Right ventricle myocardium inferior (tissue), 1 donor: ENCODE results near the gene ADAMTS6. TPM values are rescaled to one million over a fixed set of nuclear protein-coding genes. Genes with fewer than 3 reads are reported as not detected.

Experiments
- ATAC-seq: fragments of 200-7000 bp; cut with Tn5 transposase; one replicate; pipeline ENCODE4 v1.9.1; 2020; ENCODE audit warnings: mild to moderate bottlenecking, moderate library complexity
- DNase-seq: peaks from one replicate; pipeline ENCODE4 v3.0.0; 2021; ENCODE audit errors: missing footprints
- intact Hi-C: fragments of 100-400 bp; cut with DNase I; formaldehyde crosslinking; loops from one replicate; pipeline ENCODE4 v1.11.0; 2022
- total RNA-seq: library from RNA; stranded (reverse); fragmentation: NEBNext Ultra II Directional; extraction: Animal tissue kit (Norgen Biotek cat#: 25700); gene quantifications from one replicate; pipeline ENCODE4 v1.2.1, GENCODE V29; 2021
- donor health status: DM: no; HTN: yes; CAD: no; lungs with severe emphysema.

The ADAMTS6 gene
- total RNA-seq, 1 donor from 2014 or later, result 0.73 TPM

GRCh38 chr5:65247594-65247993 is 234.1 kb downstream of the ADAMTS6 start:
- intact Hi-C loops, result no loop called here
- DNase-seq (no peak), ATAC-seq (no peak)

DNA sequence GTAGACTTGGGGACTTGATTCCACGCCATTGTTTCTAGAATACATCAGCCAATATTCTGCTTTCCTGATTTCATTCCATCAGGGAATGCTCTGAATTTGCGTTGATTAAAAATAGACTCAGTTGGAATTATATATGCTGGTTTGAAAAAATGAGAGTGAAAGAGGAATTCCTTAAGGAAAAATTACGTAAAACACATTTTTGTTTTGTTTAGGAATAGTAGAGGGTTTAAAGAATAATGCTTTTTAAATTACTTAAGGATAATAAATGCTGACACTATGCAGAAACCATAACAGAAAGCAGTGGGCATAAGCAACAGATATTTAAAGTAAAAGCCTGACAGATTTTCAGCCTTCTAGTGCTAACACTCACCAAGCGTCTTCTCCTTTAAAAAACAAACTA is 235.0 kb downstream of the ADAMTS6 start:
- intact Hi-C loops, result no loop called here
- no peak for ATAC-seq

GRCh38 chr5:65244031-65244430 is 237.7 kb downstream of the ADAMTS6 start:
- DNase-seq (no peak), ATAC-seq (no peak)
- intact Hi-C loops, result no loop called here

More for the DNA sequence above, 235.0 kb downstream of the ADAMTS6 start:
- no peak for DNase-seq

- intact Hi-C loops, result no loop called here
- DNase-seq (no peak), ATAC-seq (no peak)
Observed at GRCh38 chr5:65243161-65243560, 238.6 kb downstream of the ADAMTS6 start.

- ATAC-seq, result no peak
- intact Hi-C loops, result no loop called here
- no peak for DNase-seq
Observed at GRCh38 chr5:65229841-65230240, 251.9 kb downstream of the ADAMTS6 start.

- intact Hi-C loops, result loop anchor here (5.0 to 10.0 kb wide), 3 partner anchors 112 to 268 kb away; partner anchors contain the start of gene ADAMTS6
Observed at GRCh38 chr5:65213921-65214525, 267.7 kb downstream of the ADAMTS6 start.

GRCh38 chr5:65209341-65209740 is 272.4 kb downstream of the ADAMTS6 start:
- intact Hi-C loops, result no loop called here
- no peak for DNase-seq
- no peak for ATAC-seq

More at GRCh38 chr5:65213921-65214525, 267.7 kb downstream of the ADAMTS6 start:
- peak; percentile 50 for ATAC-seq
- no peak for DNase-seq

- intact Hi-C loops, result no loop called here
- no peak for ATAC-seq
- no peak for DNase-seq
Observed at GRCh38 chr5:65204966-65205365, 276.8 kb downstream of the ADAMTS6 start.

GRCh38 chr5:65203746-65204145 is 278.0 kb downstream of the ADAMTS6 start:
- ATAC-seq (no peak), DNase-seq (no peak)
- intact Hi-C loops, result no loop called here

DNA sequence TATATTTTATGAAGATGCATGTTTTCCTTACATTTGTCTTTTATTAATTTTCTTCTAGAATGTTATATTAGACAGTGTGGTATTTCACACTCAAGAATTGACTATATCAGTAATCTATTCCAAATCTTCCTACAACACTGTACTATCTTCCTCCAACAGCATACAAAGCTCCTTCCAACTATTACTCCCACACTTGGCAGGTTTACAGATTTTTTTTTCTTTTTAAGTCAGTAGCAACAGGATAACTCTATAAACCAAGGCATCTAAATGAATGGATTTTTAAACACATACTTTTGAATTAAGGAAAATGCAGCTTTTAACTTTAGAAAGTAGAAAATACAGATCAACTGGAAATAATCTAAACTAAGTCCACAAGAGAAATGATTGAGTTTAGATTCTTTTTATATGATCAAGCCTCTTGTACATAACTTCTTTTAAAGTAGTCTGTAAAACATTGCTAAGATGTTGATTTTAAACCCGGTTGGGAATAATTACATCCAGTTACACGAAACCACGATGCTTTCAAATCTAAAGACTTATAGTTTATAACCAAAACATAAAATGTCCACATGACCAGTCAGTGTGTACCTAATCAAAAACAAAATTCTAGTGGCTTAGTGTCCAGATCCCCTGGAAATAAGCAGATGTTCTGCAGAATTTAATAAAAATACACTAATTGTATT is 281.6 kb downstream of the ADAMTS6 start:
- ATAC-seq (no peak), DNase-seq (no peak)
- intact Hi-C loops, result no loop called here

DNA sequence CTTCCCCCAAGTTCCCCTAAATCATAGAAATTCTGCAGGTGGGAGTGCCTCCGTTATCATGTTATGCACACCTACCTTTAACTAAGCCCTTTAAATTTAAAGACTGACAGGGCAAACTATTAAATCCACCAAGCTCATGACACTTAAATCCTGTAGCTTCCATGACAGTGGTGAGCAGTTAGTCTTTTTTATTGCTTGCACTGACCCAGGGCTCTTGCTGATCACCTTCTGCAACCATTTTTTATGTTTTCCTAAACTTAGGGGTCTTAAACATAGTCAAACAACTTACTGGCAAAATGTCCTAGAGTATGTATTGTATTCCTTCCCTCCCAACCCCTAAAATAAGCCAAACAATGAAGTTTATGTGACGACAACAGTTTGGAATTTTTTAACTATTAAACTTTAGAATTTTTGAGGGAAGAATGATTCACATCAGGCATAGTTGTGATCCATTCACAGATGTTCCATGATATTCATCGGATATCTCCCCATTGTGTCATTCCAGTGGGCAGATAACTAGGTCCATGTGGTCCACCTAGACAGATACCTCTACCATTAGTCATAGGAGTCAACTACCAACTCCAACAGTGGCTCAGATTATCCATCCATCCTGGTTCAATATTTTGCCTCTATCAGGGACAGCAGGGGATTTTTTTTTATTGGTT is 283.1 kb downstream of the ADAMTS6 start:
- intact Hi-C loops, result no loop called here
- no peak for DNase-seq
- ATAC-seq, result no peak

GRCh38 chr5:65197531-65198455 is 283.9 kb downstream of the ADAMTS6 start:
- no peak for DNase-seq
- intact Hi-C loops, result no loop called here
- no peak for ATAC-seq

- DNase-seq (no peak), ATAC-seq (no peak)
- intact Hi-C loops, result no loop called here
Observed at GRCh38 chr5:65194871-65195270, 286.8 kb downstream of the ADAMTS6 start.

GRCh38 chr5:65192331-65192730 is 289.4 kb downstream of the ADAMTS6 start:
- intact Hi-C loops, result no loop called here
- no peak for ATAC-seq
- no peak for DNase-seq

DNA sequence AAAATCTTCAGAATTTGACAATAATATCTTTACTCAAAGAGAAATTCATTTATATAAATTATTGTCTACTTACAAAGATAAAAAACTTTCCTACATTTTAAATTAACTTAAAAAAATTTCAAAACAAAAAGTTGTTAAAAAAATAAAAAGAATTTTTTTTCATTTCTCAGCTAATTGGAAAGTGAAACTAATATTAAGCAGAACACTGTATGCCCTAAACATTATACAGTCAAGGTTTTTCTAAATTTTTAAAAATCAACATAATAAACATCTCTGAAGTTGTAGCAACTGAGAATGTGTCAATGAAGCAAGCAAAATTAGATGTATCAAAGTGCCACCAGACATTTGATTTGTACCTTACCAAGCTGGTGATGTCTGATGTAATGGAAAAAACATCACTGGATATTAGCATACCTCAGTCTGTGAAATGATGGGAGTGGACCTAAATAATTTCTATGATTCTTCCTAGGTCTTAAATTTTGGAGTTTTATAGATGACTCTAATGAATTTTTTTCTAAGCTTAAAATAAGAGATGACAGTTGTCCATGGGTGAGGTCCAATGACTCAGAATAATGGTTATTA is 290.1 kb downstream of the ADAMTS6 start:
- intact Hi-C loops, result no loop called here

GRCh38 chr5:65190328-65191053 is 291.2 kb downstream of the ADAMTS6 start:
- ATAC-seq, result no peak

More for the DNA sequence above, 290.1 kb downstream of the ADAMTS6 start:
- no peak for ATAC-seq
- no peak for DNase-seq

DNA sequence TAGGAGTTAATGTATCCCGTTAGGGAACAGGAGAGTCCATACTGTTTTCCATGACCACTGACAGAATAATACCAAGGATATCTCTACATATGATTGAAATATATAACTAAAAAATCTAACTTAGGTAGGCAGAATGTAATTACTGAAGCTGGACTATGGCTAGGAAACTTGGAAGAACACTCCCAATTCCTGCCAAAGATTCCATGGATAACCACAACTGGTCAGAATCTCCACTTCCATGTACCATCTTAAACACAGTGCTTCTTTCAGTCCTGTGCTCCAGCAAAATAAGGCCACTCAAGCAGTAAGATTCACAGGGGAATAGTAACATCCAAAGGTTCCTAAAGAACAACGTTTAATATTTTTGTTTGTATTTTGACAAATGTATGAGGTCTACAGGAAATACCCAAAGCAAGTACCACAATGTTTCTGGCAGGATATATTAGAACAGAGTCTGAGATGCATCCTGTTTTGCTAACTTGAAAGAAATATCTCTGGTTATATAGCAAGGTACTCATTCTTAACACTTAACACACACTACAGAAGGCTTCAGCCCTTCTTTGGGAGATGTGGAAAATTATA is 295.0 kb downstream of the ADAMTS6 start:
- DNase-seq (no peak), ATAC-seq (no peak)
- intact Hi-C loops, result no loop called here

More at GRCh38 chr5:65190328-65191053, 291.2 kb downstream of the ADAMTS6 start:
- no peak for DNase-seq
- intact Hi-C loops, result no loop called here

DNA sequence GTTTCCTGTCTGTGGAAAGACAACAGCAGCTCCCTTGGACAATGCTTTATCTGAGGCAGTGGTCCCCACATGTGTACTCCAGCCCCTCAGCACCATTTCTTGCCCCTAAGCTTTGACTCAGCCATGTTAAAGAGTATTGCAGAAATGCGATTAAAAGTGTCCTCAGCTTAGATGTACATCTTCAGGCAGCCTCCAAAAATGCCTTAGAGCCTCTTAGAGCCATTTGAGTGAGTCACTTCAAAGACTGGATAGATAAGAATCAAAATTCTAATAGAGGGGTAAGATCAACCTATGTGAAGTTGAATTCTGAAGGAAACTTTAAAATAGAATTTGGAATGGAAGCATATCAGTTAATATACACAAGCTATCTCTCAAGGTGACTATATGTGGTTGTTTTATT is 296.3 kb downstream of the ADAMTS6 start:
- ATAC-seq (no peak), DNase-seq (no peak)
- intact Hi-C loops, result no loop called here
